ENCODE measurements around the gene CSMD2. TPM values are rescaled to one million over a fixed set of nuclear protein-coding genes. Genes with fewer than 3 reads are reported as not detected.

The CSMD2 gene
- polyA plus RNA-seq, 1 experiment, result 1.8 TPM

DNA sequence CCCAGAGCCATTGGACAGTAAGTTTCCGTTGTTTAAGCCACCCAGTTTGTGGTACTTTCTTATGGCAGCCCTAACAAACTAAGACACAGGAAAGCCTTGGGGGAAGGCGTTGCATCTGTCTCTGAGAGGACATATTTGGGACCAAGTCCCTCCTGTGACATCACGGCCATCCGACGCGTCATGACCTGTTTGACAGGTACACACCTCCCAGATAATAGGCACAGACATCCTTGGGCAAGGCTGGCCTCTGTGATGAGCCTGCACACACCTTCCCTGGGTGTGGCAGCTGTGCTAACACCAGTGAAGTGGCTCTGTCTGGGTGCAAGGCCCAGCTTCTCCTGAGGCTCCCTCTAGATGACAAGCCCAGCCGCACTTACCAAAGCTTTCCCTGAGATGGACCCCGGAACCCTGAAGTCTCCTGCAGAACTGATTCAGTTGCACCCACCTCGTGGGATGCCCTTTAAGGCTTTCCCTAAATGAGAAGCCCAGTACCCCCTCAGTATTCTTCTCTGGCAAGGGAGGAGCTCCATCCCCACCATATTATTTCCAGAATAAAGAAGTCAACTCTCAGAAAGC lies 556.1 kb downstream of the CSMD2 start:
- TF ChIP-seq, protein P1, sequence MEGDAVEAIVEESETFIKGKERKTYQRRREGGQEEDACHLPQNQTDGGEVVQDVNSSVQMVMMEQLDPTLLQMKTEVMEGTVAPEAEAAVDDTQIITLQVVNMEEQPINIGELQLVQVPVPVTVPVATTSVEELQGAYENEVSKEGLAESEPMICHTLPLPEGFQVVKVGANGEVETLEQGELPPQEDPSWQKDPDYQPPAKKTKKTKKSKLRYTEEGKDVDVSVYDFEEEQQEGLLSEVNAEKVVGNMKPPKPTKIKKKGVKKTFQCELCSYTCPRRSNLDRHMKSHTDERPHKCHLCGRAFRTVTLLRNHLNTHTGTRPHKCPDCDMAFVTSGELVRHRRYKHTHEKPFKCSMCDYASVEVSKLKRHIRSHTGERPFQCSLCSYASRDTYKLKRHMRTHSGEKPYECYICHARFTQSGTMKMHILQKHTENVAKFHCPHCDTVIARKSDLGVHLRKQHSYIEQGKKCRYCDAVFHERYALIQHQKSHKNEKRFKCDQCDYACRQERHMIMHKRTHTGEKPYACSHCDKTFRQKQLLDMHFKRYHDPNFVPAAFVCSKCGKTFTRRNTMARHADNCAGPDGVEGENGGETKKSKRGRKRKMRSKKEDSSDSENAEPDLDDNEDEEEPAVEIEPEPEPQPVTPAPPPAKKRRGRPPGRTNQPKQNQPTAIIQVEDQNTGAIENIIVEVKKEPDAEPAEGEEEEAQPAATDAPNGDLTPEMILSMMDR (IDR thresholded peaks at IDR 0.05; ENCODE audit: insufficient read depth, low read depth, low read length), result no peak
- ChIA-PET CTCF (interaction anchor here (2.7 kb wide), 1 partner anchor 138 kb away, joined by 9 read pairs; no protein-coding TSS in a partner anchor), POLR2A (no interaction called here)
- Histone ChIP-seq H3K27me3 (ENCODE audit: control insufficient read depth, insufficient read depth, low read length) (no peaks in the 10 kb centered on the region), H3K4me3 (ENCODE audit: low read depth, low read length) (no peak overlapping the region), H3K36me3 (ENCODE audit: control insufficient read depth, insufficient read depth, low read length) (no peaks in the 10 kb centered on the region; the same call in 1 of the 2 replicates)
- DNase-seq (ENCODE audit: low read depth), result no peak

DNA sequence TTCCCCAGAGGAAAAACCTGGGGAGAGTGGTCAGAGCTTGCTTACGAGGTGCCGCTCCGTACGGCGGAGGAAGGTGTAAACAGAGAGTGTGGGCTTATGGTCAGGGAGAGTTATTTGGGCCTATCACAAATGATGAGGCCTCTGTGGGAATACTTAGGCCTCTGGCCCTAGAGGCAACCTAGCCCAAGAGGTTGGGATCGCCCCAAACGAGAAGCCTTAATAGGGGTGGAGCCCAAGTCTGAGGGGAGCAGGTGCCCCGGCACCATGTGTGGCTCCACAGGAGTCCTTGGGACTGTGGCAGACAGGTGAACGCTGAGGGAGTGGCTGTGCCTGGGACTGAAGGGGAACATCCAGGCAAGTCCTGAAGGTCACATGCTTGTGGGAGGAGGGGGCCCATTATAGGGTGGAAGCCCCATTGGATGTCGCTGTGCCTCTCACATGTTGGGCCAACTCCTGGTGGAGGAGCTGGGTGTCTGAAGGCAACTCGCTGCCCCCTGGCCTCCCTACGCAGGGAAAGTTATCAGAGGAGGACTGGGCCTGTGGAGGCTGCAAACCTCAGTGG lies 557.5 kb downstream of the CSMD2 start:
- H3K27me3 ChIP-seq (ENCODE audit: control insufficient read depth, insufficient read depth, low read length), result no peaks in the 10 kb centered on the region
- ChIA-PET POLR2A (no interaction called here), CTCF (no interaction called here)
- no peaks in the 10 kb centered on the region; the same call in 1 of the 2 replicates for H3K36me3 ChIP-seq (ENCODE audit: control insufficient read depth, insufficient read depth, low read length)
- TF ChIP-seq, protein P1 (IDR thresholded peaks at IDR 0.05; ENCODE audit: insufficient read depth, low read depth, low read length), result no peak
- H3K4me3 ChIP-seq (ENCODE audit: low read depth, low read length), result no peak overlapping the region
- DNase-seq (ENCODE audit: low read depth), result no peak

DNA sequence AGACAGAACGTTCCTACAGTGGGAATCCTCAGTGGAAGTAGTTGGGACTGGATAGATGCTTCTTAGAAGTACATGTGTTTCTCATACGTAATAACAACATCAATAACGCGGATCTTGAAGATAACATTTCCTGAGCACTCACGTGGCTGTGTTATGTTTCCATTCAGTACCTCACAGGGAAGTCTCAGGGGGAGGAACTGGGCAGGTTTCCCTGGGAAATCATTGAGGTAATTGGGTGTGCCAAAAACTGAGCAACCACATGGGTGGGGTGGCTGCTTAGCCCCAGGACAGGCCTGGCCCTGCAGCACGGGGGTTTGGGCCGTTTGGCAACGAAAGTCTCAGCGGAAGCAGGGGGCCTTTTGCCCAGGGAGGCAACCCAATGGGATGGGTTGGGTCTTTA lies 558.8 kb downstream of the CSMD2 start:
- TF ChIP-seq, protein P1 (IDR thresholded peaks at IDR 0.05; ENCODE audit: insufficient read depth, low read depth, low read length), result no peak
- no peak for DNase-seq (ENCODE audit: low read depth)
- Histone ChIP-seq H3K36me3 (ENCODE audit: control insufficient read depth, insufficient read depth, low read length) (no peaks in the 10 kb centered on the region; the same call in 1 of the 2 replicates), H3K27me3 (ENCODE audit: control insufficient read depth, insufficient read depth, low read length) (no peaks in the 10 kb centered on the region), H3K4me3 (ENCODE audit: low read depth, low read length) (no peak overlapping the region)
- ChIA-PET CTCF (interaction anchor here (0.6 kb wide), 1 partner anchor 434 kb away, joined by 3 read pairs; no protein-coding TSS in a partner anchor), POLR2A (no interaction called here)

DNA sequence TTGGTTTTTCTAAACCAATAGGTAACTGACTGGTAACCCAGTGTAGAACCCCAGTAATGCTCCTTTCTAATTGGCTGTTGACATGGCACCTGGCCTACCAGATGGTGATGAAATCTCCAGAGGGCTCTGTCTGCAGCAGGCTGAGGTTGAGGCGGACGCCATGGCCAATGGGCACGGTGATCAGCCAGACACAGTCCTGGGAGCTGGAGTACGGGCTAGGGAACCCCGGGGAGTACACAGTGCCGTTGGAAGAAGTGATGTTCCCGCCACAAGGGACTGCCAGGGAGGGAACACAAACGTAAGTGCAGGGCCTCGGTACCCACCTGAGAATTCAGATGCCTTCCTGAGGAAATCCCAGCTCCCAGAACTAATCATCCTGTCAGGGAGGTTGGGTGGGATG lies 562.8 kb downstream of the CSMD2 start:
- CTCF ChIA-PET, result interaction anchor here (1.8 to 2.6 kb wide), 2 partner anchors 10 to 31 kb away, joined by 10 to 11 read pairs; no protein-coding TSS in a partner anchor
- H3K4me3 ChIP-seq (ENCODE audit: low read depth, low read length), result no peak overlapping the region
- TF ChIP-seq, protein P1 (IDR thresholded peaks at IDR 0.05; ENCODE audit: insufficient read depth, low read depth, low read length), result no peak
- no peaks in the 10 kb centered on the region for H3K27me3 ChIP-seq (ENCODE audit: control insufficient read depth, insufficient read depth, low read length)
- H3K36me3 ChIP-seq (ENCODE audit: control insufficient read depth, insufficient read depth, low read length), result no peaks in the 10 kb centered on the region
- POLR2A ChIA-PET, result no interaction called here
- no peak for DNase-seq (ENCODE audit: low read depth)

DNA sequence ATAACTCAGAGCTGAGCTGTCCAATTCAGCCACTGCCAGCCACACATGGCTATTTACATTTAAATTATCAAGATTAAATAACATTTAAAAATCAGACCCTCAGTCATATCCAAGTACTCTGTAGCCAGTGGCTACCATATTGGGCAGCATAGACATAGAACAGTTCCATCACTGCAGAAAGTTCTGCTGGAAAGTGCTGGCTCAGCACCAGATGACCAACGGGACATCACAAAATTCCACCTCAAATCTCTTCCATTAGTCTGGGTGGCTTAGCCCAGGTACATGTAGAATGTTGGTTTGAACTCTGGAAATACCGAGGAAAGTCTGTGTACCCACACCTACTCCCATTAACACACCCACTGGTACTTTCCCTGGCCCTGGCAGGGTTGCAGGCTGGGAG lies 563.3 kb downstream of the CSMD2 start:
- DNase-seq (ENCODE audit: low read depth), result no peak
- no peak overlapping the region for H3K4me3 ChIP-seq (ENCODE audit: low read depth, low read length)
- TF ChIP-seq, protein P1 (IDR thresholded peaks at IDR 0.05; ENCODE audit: insufficient read depth, low read depth, low read length), result no peak
- CTCF ChIA-PET, result interaction anchor here (1.8 kb wide), 1 partner anchor 11 kb away, joined by 11 read pairs; no protein-coding TSS in a partner anchor
- no peaks in the 10 kb centered on the region for H3K27me3 ChIP-seq (ENCODE audit: control insufficient read depth, insufficient read depth, low read length)
- no peaks in the 10 kb centered on the region for H3K36me3 ChIP-seq (ENCODE audit: control insufficient read depth, insufficient read depth, low read length)
- POLR2A ChIA-PET, result no interaction called here

All from BJ (cell line).